HCT116 (cell line): ENCODE data around the gene CD3D. TPM values are rescaled to one million over a fixed set of nuclear protein-coding genes. Genes with fewer than 3 reads are reported as not detected.

Source experiments
- ATAC-seq: fragments of 200-7000 bp; cut with Tn5 transposase; 2 replicates; pipeline ENCODE4 v1.9.1; 2020; ENCODE audit warnings: mild to moderate bottlenecking, moderate library complexity
- BruUV-seq: library from RNA; stranded (reverse); fragments of 400-500 nt; replicated peaks from 2 replicates; lab custom pipeline; 2021; lab: Mats Ljungman, UMichigan
- CTCF ChIA-PET: fragments of 300-600 bp; sonication (Branson Sonifier 250); formaldehyde crosslinking; loops from one replicate; lab custom pipeline; 2021; ENCODE audit warnings: antibody characterized with exemption; lab: Charles Lee
- POLR2A ChIA-PET: fragments of 300-600, 350-600 bp; sonication (Branson Sonifier 250); formaldehyde crosslinking; loops from one replicate; lab custom pipeline; 2021; ENCODE audit warnings: antibody characterized with exemption; lab: Charles Lee
- RAD21 ChIA-PET, 2 experiments: fragments of 300-600 bp; sonication (Branson Sonifier 250); formaldehyde crosslinking; loops; one replicate each; lab custom pipeline; 2023; ENCODE audit warnings: low total read pairs in 2 of 2; ENCODE audit not compliant: uncharacterized antibody in 2 of 2, unreplicated experiment in 2 of 2, low non-redundant PET in 1 of 2; lab: Charles Lee
- DNase-seq: peaks from one replicate; pipeline ENCODE4 v3.0.0-alpha.2; 2010; ENCODE audit warnings: low read depth, low spot score
- H2AFZ ChIP-seq: fragments of 200-600 bp; shearing (Covaris generic), sonication (generic); 2 replicates; pipeline ENCODE4 v1.6.1; 2017; ENCODE audit warnings: low read depth, mixed run types, mixed read lengths, antibody characterized with exemption, low read length; ENCODE audit not compliant: poor library complexity, severe bottlenecking
- H3K27ac ChIP-seq: 2 replicates; pipeline ENCODE4 v1.5.1; 2012; ENCODE audit warnings: low read depth, low read length
- H3K27me3 ChIP-seq: fragments of 200-600 bp; sonication (generic); 2 replicates; pipeline ENCODE4 v1.6.1; 2016; ENCODE audit warnings: mixed run types, low read length, mixed read lengths; ENCODE audit not compliant: insufficient read depth
- H3K36me3 ChIP-seq, 2 experiments: fragments of 200-500 bp in 1 of 2; fragments of 200-600 bp in 1 of 2; sonication (Bioruptor generic) in 1 of 2; sonication (generic) in 1 of 2; 2 replicates each; pipeline versions ENCODE4 v1.5.1 to v1.6.1; 2014 to 2016; ENCODE audit warnings: low read length in 2 of 2, inconsistent platforms in 1 of 2, mixed read lengths in 1 of 2, mixed run types in 1 of 2; ENCODE audit not compliant: insufficient read depth in 2 of 2, control insufficient read depth in 1 of 2
- H3K4me1 ChIP-seq, 2 experiments: fragments of 200-600 bp in 1 of 2; sonication (generic) in 1 of 2; 2 replicates each; pipeline versions ENCODE4 v1.5.1 to v1.6.1; 2012 to 2017; ENCODE audit warnings: low read length in 2 of 2, inconsistent platforms in 1 of 2, mild to moderate bottlenecking in 1 of 2, mixed read lengths in 1 of 2, mixed run types in 1 of 2, moderate library complexity in 1 of 2; ENCODE audit not compliant: insufficient read depth in 2 of 2, control insufficient read depth in 1 of 2
- H3K4me2 ChIP-seq: fragments of 200-600 bp; sonication (generic); 2 replicates; pipeline ENCODE4 v1.6.1; 2017; ENCODE audit warnings: mixed run types, low read length, mixed read lengths
- H3K4me3 ChIP-seq, 2 experiments: fragments of 200-600 bp in 1 of 2; sonication (generic) in 1 of 2; replicated peaks in 1 of 2; 2 replicates each; pipeline ENCODE4 v1.5.1; 2011 to 2016; ENCODE audit warnings: low read length in 2 of 2, control low read depth in 1 of 2, low read depth in 1 of 2, mild to moderate bottlenecking in 1 of 2, mixed read lengths in 1 of 2, mixed run types in 1 of 2
- H3K79me2 ChIP-seq: fragments of 200-600 bp; sonication (generic); 2 replicates; pipeline ENCODE4 v1.6.1; 2017; ENCODE audit warnings: mild to moderate bottlenecking, mixed run types, low read length, moderate library complexity, mixed read lengths; ENCODE audit not compliant: insufficient read depth
- H3K9ac ChIP-seq: fragments of 200-600 bp; sonication (generic); 2 replicates; pipeline ENCODE4 v1.6.1; 2016; ENCODE audit warnings: low read length, mixed read lengths
- H3K9me2 ChIP-seq: fragments of 200-600 bp; sonication (generic), shearing (Covaris generic); 2 replicates; pipeline ENCODE4 v1.6.1; 2017; ENCODE audit warnings: mixed run types, mild to moderate bottlenecking, moderate library complexity; ENCODE audit not compliant: insufficient read depth
- H3K9me3 ChIP-seq, 2 experiments: fragments of 200-500 bp in 1 of 2; fragments of 200-600 bp in 1 of 2; sonication (Bioruptor generic) in 1 of 2; sonication (generic) in 1 of 2; 2 replicates each; pipeline ENCODE4 v1.6.1; 2014 to 2017; ENCODE audit warnings: low read length in 2 of 2, mixed read lengths in 2 of 2, inconsistent platforms in 1 of 2, low read depth in 1 of 2, mild to moderate bottlenecking in 1 of 2, mixed run types in 1 of 2, moderate library complexity in 1 of 2; ENCODE audit not compliant: control insufficient read depth in 1 of 2, insufficient read depth in 1 of 2
- H4K20me1 ChIP-seq: fragments of 200-600 bp; sonication (generic), shearing (Covaris generic); 2 replicates; pipeline ENCODE4 v1.6.1; 2017; ENCODE audit warnings: mixed run types, mild to moderate bottlenecking, moderate library complexity; ENCODE audit not compliant: insufficient read depth
- CEBPB ChIP-seq: IDR thresholded peaks from 2 replicates; pipeline ENCODE4 v1.6.1; 2012; ENCODE audit warnings: low read depth
- EGR1 ChIP-seq: IDR thresholded peaks from 2 replicates; pipeline ENCODE4 v1.6.1; 2012; ENCODE audit warnings: low read depth
- EZH2 ChIP-seq: fragments of 200-600 bp; sonication (generic); IDR thresholded peaks from 2 replicates; pipeline ENCODE4 v1.6.1; 2017; ENCODE audit warnings: antibody characterized with exemption, mixed run types
- JUND ChIP-seq: IDR thresholded peaks from 2 replicates; pipeline ENCODE4 v1.6.1; 2012
- REST ChIP-seq: IDR thresholded peaks from 2 replicates; pipeline ENCODE4 v1.6.1; 2012; ENCODE audit warnings: low read depth
- SRF ChIP-seq: IDR thresholded peaks from 2 replicates; pipeline ENCODE4 v1.6.1; 2012; ENCODE audit warnings: low read depth
- ZBTB33 ChIP-seq: IDR thresholded peaks from 2 replicates; pipeline ENCODE4 v1.6.1; 2011; ENCODE audit warnings: mild to moderate bottlenecking, low read length, moderate library complexity; ENCODE audit not compliant: insufficient replicate concordance; ENCODE audit errors: extremely low read depth
- ZNF274 ChIP-seq: fragments of 200-500 bp; sonication (Bioruptor generic); IDR thresholded peaks from 2 replicates; pipeline ENCODE4 v1.6.1; 2014; ENCODE audit warnings: mild to moderate bottlenecking, low read depth, low read length, inconsistent platforms
- intact Hi-C: fragments of 100-400 bp; cut with micrococcal nuclease; formaldehyde crosslinking; loops from 2 replicates; pipeline ENCODE4 v1.10.0; 2022
- total RNA-seq: library from RNA; stranded (reverse); gene quantifications from one replicate; pipeline ENCODE4 v1.2.1, GENCODE V29; 2021; ENCODE audit not compliant: unreplicated experiment
- TF ChIP-seq, protein P1 (sequence below), 3 experiments: fragments of 200-600 bp in 1 of 3; sonication (generic) in 1 of 3; IDR thresholded peaks in 2 of 3; conservative IDR thresholded peaks in 1 of 3; 2 replicates each; pipeline ENCODE4 v1.5.1; 2012 to 2017; ENCODE audit warnings: low read depth in 2 of 3, low read length in 2 of 3, antibody characterized with exemption in 1 of 3, borderline replicate concordance in 1 of 3, control low read depth in 1 of 3, mild to moderate bottlenecking in 1 of 3, mixed read lengths in 1 of 3, mixed run types in 1 of 3, moderate library complexity in 1 of 3; ENCODE audit not compliant: insufficient read depth in 1 of 3

Gene CD3D
- total RNA-seq, 1 experiment from 2014 or later, result 1.0 TPM

- TF ChIP-seq ZNF274 (no peak), EZH2 (no peak)
- TF ChIP-seq, all 23 proteins: peak for 4
Observed at GRCh38 chr11:118290923-118291322, 51.6 kb downstream of the CD3D start (continued).

DNA sequence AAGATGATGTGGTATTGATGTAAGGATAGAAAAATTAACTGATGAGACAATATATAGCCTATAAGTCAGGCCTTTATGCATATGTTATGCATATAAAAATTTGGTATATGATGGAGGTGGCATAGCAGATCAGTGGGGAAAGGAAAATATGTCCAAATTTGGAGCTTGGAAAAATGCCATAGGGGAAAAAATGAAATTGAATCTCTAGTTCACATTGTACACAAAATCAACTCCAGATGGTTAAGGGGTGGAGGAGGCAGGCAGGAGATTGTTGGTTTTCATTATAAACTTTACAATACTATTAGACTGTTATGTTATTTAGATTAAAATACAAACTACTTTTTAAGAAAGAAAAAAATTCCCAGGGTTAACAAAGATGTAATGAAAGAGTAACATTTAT, 53.1 kb downstream of the CD3D start:
- Histone ChIP-seq H3K9me3 (no peaks in the 10 kb centered on the region), H3K9me2 (no peaks in the 10 kb centered on the region), H4K20me1 (no peaks in the 10 kb centered on the region), H3K4me3 (no peak overlapping the region), H3K79me2 (no peaks in the 10 kb centered on the region), H3K9ac (no peak overlapping the region), H3K27ac (no peak overlapping the region), H3K36me3 (no peaks in the 10 kb centered on the region), H2AFZ (no peak overlapping the region), H3K27me3 (no peaks in the 10 kb centered on the region), H3K4me1 (peaks cover 10 to 25% of the 10 kb centered on the region in 2 experiments; a peak in 3 of 4 replicates), H3K4me2 (no peak overlapping the region)
- CTCF ChIA-PET, result interaction anchor here (0.7 to 4.8 kb wide), 2 partner anchors 90 to 118 kb away, joined by 3 to 61 read pairs; no protein-coding TSS in a partner anchor
- ATAC-seq (no peak), DNase-seq (no peak)
- RAD21 ChIA-PET, result interaction anchor here in 1 of 2 experiments (0.6 kb wide), 1 partner anchor 400 kb away, joined by 3 read pairs; no protein-coding TSS in a partner anchor
- BruUV-seq, result no TSS peak
- intact Hi-C loops, result loop anchor here (5.0 kb wide), 1 partner anchor 482 kb away; no protein-coding TSS in a partner anchor
- POLR2A ChIA-PET, result no interaction called here
- TF ChIP-seq EGR1, result no peak
- TF ChIP-seq ZNF274, result no peak
- TF ChIP-seq SRF, result no peak
- no peak for TF ChIP-seq EZH2
- TF ChIP-seq JUND, result no peak
- no peak for TF ChIP-seq REST
- no peak for TF ChIP-seq CEBPB
- TF ChIP-seq ZBTB33, result no peak
- TF ChIP-seq, protein P1, sequence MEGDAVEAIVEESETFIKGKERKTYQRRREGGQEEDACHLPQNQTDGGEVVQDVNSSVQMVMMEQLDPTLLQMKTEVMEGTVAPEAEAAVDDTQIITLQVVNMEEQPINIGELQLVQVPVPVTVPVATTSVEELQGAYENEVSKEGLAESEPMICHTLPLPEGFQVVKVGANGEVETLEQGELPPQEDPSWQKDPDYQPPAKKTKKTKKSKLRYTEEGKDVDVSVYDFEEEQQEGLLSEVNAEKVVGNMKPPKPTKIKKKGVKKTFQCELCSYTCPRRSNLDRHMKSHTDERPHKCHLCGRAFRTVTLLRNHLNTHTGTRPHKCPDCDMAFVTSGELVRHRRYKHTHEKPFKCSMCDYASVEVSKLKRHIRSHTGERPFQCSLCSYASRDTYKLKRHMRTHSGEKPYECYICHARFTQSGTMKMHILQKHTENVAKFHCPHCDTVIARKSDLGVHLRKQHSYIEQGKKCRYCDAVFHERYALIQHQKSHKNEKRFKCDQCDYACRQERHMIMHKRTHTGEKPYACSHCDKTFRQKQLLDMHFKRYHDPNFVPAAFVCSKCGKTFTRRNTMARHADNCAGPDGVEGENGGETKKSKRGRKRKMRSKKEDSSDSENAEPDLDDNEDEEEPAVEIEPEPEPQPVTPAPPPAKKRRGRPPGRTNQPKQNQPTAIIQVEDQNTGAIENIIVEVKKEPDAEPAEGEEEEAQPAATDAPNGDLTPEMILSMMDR (IDR thresholded peaks at IDR 0.05 in 2 of 3, conservative IDR thresholded peaks at IDR 0.05 in 1 of 3; ENCODE audit: borderline replicate concordance in 1 of 3, insufficient read depth in 1 of 3, low read depth in 2 of 3, low read length in 2 of 3), result no peak
